Stimulated activated CD4-positive, alpha-beta T cell treated with anti-CD3 and anti-CD28 coated beads, Interleukin-4, amount 100 ng/mL, for 24 hours (primary cell): ENCODE measurements around the gene ENPP1.

Experiments
- DNase-seq: peaks from one replicate; pipeline ENCODE4 v3.0.0-alpha.2; 2020

The ENPP1 gene

GRCh38 chr6:131787766-131788712, 19.8 kb upstream of the ENPP1 start:
- no peak for DNase-seq

- DNase-seq: no peak
These were observed 18.6 kb upstream of the ENPP1 start for GRCh38 chr6:131789219-131789618.

- DNase-seq: no peak
These were observed 16.3 kb upstream of the ENPP1 start for GRCh38 chr6:131791476-131791875.

- DNase-seq: no peak
These were observed 15.7 kb upstream of the ENPP1 start for GRCh38 chr6:131792091-131792496.

GRCh38 chr6:131795366-131795765, 12.5 kb upstream of the ENPP1 start:
- no peak for DNase-seq

- no peak for DNase-seq
These were observed 5.5 kb upstream of the ENPP1 start for GRCh38 chr6:131802347-131802746.

GRCh38 chr6:131803007-131803769, 4.6 kb upstream of the ENPP1 start:
- DNase-seq: no peak

GRCh38 chr6:131804131-131804530, 3.7 kb upstream of the ENPP1 start:
- DNase-seq: no peak

- DNase-seq: no peak
These were observed 538 bp upstream of the ENPP1 start for GRCh38 chr6:131807321-131807643.

GRCh38 chr6:131808460-131809269, 845 bp downstream of the ENPP1 start:
- no peak for DNase-seq

GRCh38 chr6:131811500-131811899, 3.7 kb downstream of the ENPP1 start:
- no peak for DNase-seq

GRCh38 chr6:131813991-131814390, 6.2 kb downstream of the ENPP1 start:
- DNase-seq: no peak

- no peak for DNase-seq
These were observed 9.0 kb downstream of the ENPP1 start for GRCh38 chr6:131816869-131817268.

- DNase-seq: no peak
These were observed 11.8 kb downstream of the ENPP1 start for GRCh38 chr6:131819572-131820124.

- no peak for DNase-seq
These were observed 13.4 kb downstream of the ENPP1 start for GRCh38 chr6:131821010-131821807.

GRCh38 chr6:131822119-131822518, 14.3 kb downstream of the ENPP1 start:
- no peak for DNase-seq

GRCh38 chr6:131823276-131823902, 15.6 kb downstream of the ENPP1 start:
- DNase-seq: no peak

- DNase-seq: no peak
These were observed 18.1 kb downstream of the ENPP1 start for GRCh38 chr6:131825946-131826345.

- DNase-seq: no peak
These were observed 20.3 kb downstream of the ENPP1 start for GRCh38 chr6:131828080-131828479.

GRCh38 chr6:131828951-131829350, 21.1 kb downstream of the ENPP1 start:
- DNase-seq: no peak

- no peak for DNase-seq
These were observed 23.6 kb downstream of the ENPP1 start for GRCh38 chr6:131831392-131831791.

GRCh38 chr6:131831886-131832285, 24.1 kb downstream of the ENPP1 start:
- no peak for DNase-seq
